Inferior parietal cortex (tissue), 1 donor: ENCODE results near the gene RASA3.

ENCODE experiments used
- DNase-seq: peaks from one replicate; pipeline ENCODE4 v3.0.0-alpha.2; 2016; ENCODE audit errors: extremely low spot score

Gene RASA3

GRCh38 chr13:113970810-113971470 lies 161.5 kb downstream of the RASA3 start:
- DNase-seq, result no peak

DNA sequence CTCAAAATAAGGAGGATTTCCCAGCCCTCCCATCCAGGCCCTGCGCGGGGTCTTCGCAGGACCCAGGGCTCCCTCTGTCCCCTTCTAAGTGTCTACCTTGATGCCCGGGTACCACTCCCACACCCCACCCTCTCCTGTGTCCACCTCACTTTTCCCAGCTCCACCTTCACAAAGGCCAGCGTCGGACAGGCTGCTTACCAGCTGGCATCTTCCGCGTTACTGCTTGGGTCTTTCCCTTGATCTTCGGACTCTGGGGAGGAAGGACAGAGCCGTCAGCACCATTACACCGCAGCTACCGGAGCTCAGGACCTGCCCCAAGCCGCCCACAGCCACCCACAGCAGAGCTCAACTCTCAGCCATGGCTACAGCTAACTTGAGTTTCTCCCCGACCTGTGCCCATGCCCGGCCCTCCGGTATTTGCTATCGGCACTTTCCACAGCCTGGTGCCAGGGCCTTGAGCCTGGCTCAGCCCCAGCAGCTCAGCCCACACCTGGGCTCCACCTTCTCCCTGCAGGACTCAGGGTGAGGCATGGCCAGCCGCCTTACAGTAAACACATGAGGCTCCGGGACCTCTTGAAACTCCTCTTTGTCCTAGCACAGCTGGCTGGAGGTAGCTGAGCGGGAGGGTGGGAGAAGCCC lies 162.3 kb downstream of the RASA3 start:
- DNase-seq, result no peak

GRCh38 chr13:113969311-113969972 lies 163.0 kb downstream of the RASA3 start:
- DNase-seq, result no peak

GRCh38 chr13:113968463-113969310 lies 163.7 kb downstream of the RASA3 start:
- DNase-seq, result no peak

DNA sequence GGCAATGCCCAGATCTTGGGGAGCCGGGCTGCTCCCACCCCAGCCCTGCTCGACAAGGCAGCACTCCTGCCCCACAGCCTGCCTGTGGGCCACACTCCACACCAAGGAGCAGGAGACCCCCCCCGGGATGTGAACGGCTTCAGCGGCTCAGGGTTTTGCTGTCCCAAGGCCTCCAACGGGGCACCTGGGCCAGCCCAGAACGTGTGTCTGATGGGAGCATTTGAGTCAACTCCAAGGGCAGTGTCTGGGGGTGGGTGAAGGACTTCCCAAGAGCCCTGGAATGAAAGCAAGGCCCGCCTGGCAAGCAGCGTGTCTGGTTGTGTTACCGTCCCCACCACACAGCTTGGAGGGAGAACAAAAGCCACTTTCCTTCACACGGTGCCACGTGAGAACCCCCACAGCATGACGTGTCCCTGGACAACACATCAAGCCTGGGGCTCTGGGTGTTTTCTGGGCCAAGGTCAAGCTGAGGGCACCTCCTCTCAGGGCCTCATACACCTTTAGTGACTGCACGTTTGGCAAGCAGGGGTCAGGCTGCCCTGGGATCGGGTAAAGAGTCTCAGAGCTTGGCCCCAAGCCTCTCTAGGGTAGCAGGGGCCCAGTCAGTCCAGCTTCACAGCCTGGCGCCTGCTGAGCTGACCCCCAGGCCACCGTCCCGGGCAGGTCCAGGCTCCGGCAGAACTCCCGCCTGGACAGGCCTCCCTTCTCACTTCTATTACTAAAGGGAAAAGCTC lies 164.5 kb downstream of the RASA3 start:
- DNase-seq, result no peak

DNA sequence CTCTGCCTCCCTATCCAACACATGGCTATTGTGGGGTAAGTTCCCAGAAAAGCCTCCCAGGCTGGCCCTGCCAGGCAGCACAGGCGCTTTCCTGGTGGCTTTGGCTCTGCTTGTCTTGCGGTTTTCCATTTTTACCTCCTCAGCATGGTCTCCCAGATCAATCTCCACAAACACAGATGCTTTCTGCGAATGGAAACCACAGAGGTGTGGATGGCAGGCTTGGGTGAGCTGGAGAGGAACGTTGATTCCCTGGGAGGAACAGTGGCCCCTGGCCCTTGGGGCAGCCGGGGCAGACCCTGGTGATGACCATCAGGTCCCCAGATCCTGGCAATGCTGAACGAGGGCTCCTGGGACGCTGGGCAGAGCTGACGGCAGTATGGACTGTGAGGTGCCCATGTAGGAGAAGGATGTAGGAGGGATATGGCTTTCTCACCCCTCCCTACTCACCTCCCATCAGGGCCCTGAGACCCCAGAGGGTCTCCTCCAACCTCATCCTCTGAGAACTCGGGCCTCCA lies 165.2 kb downstream of the RASA3 start:
- DNase-seq, result no peak

GRCh38 chr13:113965968-113966884 lies 166.2 kb downstream of the RASA3 start:
- no peak for DNase-seq

- no peak for DNase-seq
Observed at GRCh38 chr13:113965383-113965874, 167.0 kb downstream of the RASA3 start.

GRCh38 chr13:113964251-113964995 lies 168.0 kb downstream of the RASA3 start:
- DNase-seq, result no peak

- no peak for DNase-seq
Observed at GRCh38 chr13:113963376-113963775, 169.0 kb downstream of the RASA3 start.

DNA sequence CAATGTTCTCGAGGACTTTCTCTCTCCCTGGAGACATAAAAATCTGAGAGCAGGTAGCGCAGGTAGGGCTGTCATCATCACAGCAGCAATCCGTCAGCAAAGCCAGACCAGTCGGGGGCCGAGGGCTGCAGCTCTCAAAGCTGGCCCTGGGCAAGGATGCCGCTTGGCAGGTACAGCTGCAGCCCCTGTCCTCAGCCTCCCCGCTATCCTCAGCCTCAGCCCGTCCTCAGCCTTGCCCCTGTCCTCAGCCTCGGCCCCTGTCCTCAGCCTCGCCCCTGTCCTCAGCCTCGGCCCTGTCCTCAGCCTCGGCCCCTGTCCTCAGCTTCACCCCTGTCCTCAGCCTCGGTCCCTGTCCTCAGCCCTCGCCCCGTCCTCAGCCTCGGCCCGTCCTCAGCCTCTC lies 169.4 kb downstream of the RASA3 start:
- DNase-seq, result no peak

- DNase-seq, result no peak
Observed at GRCh38 chr13:113962386-113962785, 170.0 kb downstream of the RASA3 start.

GRCh38 chr13:113960276-113960948 lies 172.0 kb downstream of the RASA3 start:
- DNase-seq, result no peak

DNA sequence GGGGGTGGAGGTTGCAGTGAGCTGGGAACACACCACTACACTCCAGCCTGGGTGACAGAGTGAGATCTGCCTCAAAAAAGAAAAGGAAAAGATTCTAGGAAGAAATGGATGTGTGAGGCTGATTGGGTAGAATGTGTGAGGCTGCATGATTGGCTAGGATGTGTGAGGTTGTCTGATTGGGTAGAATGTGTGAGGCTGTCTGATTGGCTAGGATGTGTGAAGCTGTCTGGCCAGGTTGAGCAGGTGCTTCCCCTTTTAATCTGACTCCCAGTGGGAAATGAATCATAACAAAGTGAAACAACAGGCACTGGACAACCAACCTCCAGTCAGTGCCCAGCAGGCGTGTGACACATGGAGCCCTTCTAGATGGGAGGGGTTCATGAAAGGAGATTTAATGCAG lies 173.2 kb downstream of the RASA3 start:
- no peak for DNase-seq

- DNase-seq, result no peak
Observed at GRCh38 chr13:113958373-113958772, 174.1 kb downstream of the RASA3 start.

DNA sequence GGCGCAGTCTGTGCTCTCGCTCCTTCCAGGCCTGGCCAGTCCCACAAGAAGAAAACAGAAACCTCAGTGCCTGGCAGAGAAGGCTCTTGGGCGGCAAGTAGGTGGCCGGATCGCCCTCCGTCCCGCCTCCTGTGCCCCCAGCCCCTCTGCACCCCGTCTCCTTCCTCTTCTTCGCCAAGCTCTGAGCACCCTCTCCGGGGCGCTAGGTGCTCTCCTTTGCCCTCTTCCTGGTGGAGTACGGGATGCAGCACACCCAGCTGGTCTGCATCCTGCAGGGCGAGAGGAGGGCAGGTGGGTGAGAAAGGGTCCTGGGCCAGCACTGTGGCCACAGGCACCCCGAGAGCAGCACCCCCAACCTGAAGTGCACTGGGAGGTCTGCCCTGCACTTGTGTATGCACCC lies 175.9 kb downstream of the RASA3 start:
- DNase-seq, result no peak

DNA sequence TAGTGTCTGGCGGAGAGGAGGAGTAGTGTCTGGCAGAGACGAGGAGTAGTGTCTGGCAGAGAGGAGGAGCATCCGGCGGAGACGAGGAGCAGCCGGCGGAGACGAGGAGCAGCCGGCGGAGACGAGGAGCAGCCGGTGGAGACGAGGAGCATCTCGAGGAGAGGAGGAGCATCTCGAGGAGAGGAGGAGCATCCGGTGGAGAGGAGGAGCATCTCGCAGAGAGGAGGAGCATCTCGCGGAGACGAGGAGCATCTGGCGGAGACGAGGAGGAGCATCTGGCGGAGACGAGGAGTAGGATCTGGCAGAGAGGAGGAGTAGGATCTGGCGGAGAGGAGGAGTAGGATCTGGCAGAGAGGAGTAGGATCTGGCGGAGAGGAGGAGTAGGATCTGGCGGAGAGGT lies 176.7 kb downstream of the RASA3 start:
- DNase-seq, result no peak

DNA sequence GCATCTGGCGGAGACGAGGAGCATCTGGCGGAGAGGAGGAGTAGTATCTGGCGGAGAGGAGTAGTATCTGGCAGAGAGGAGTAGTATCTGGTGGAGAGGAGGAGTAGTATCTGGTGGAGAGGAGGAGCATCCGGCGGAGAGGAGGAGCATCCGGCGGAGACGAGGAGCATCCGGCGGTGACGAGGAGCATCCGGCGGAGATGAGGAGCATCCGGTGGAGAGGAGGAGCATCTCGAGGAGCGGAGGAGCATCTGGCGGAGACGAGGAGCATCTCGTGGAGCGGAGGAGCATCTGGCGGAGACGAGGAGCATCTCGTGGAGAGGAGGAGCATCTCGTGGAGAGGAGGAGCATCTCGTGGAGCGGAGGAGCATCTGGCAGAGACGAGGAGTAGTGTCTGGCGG lies 177.2 kb downstream of the RASA3 start:
- DNase-seq, result no peak
